ACC112 (cell line): Measurements from ENCODE around the gene KLF2.
A peak's percentile ranks its signal among the peaks of the same experiment; 100 is the strongest.
"Not testable (repeated sequence)": the region's sequence is repeated elsewhere in the genome, so short reads cannot be mapped to it uniquely, and the experiment has no call there.

ENCODE experiments used
- H2AFZ ChIP-seq: fragments of 200-600 bp; sonication (generic); one replicate; pipeline ENCODE4 v1.6.0; 2017; ENCODE audit warnings: antibody characterized with exemption, low read length; ENCODE audit not compliant: unreplicated experiment
- H3K27ac ChIP-seq: fragments of 200-600 bp; sonication (generic); 2 replicates; pipeline ENCODE4 v1.5.1; 2014; ENCODE audit warnings: low read depth, mild to moderate bottlenecking, antibody characterized with exemption, low read length, moderate library complexity
- H3K27me3 ChIP-seq: fragments of 200-600 bp; sonication (generic); 2 replicates; pipeline ENCODE4 v1.6.1; 2014; ENCODE audit warnings: mild to moderate bottlenecking, antibody characterized with exemption, low read length, moderate library complexity, mixed read lengths; ENCODE audit not compliant: insufficient read depth
- H3K36me3 ChIP-seq: fragments of 200-600 bp; sonication (generic); 2 replicates; pipeline ENCODE4 v1.6.1; 2016; ENCODE audit warnings: mild to moderate bottlenecking, antibody characterized with exemption, low read length, moderate library complexity, mixed read lengths; ENCODE audit not compliant: insufficient read depth
- H3K4me1 ChIP-seq: fragments of 200-600 bp; sonication (generic); one replicate; pipeline ENCODE4 v1.6.1; 2016; ENCODE audit warnings: low read length, mixed read lengths; ENCODE audit not compliant: insufficient read depth, unreplicated experiment, control insufficient read depth
- H3K4me3 ChIP-seq: fragments of 200-600 bp; sonication (generic); 2 replicates; pipeline ENCODE4 v1.5.1; 2014; ENCODE audit warnings: mild to moderate bottlenecking, low read depth, low read length
- H3K79me2 ChIP-seq: fragments of 200-600 bp; sonication (generic); one replicate; pipeline ENCODE4 v1.6.0; 2016; ENCODE audit warnings: low read length; ENCODE audit not compliant: control insufficient read depth, unreplicated experiment, insufficient read depth

The KLF2 gene

GRCh38 chr19:16293118-16294091, 31.2 kb upstream of the KLF2 start:
- H3K79me2 ChIP-seq: no peaks in the 10 kb centered on the region
- H3K4me3 ChIP-seq: peak overlapping the region; percentile 77
- H3K4me1 ChIP-seq: peaks cover 8% of the 10 kb centered on the region
- H3K27me3 ChIP-seq: no peaks in the 10 kb centered on the region
- H3K27ac ChIP-seq: peak overlapping the region; percentile 99
- no peaks in the 10 kb centered on the region for H3K36me3 ChIP-seq
- H2AFZ ChIP-seq: peak overlapping the region; percentile 5

GRCh38 chr19:16295057-16295456, 29.6 kb upstream of the KLF2 start:
- Histone ChIP-seq H3K79me2 (no peaks in the 10 kb centered on the region), H3K27ac (no peak overlapping the region), H3K4me1 (peaks cover 8% of the 10 kb centered on the region), H3K4me3 (no peak overlapping the region), H3K36me3 (no peaks in the 10 kb centered on the region), H3K27me3 (no peaks in the 10 kb centered on the region), H2AFZ (no peak overlapping the region)

GRCh38 chr19:16296713-16297112, 27.9 kb upstream of the KLF2 start:
- Histone ChIP-seq H3K27ac (no peak overlapping the region), H2AFZ (no peak overlapping the region), H3K27me3 (no peaks in the 10 kb centered on the region), H3K4me1 (peaks cover 8% of the 10 kb centered on the region), H3K36me3 (no peaks in the 10 kb centered on the region), H3K79me2 (no peaks in the 10 kb centered on the region), H3K4me3 (no peak overlapping the region)

GRCh38 chr19:16297575-16298178, 26.9 kb upstream of the KLF2 start:
- no peak overlapping the region for H3K27ac ChIP-seq
- no peaks in the 10 kb centered on the region for H3K36me3 ChIP-seq
- H3K4me1 ChIP-seq: peaks cover 7% of the 10 kb centered on the region
- no peaks in the 10 kb centered on the region for H3K27me3 ChIP-seq
- H3K79me2 ChIP-seq: no peaks in the 10 kb centered on the region
- H3K4me3 ChIP-seq: no peak overlapping the region
- H2AFZ ChIP-seq: no peak overlapping the region

GRCh38 chr19:16298334-16298733, 26.3 kb upstream of the KLF2 start:
- no peaks in the 10 kb centered on the region for H3K36me3 ChIP-seq
- no peaks in the 10 kb centered on the region for H3K79me2 ChIP-seq
- H2AFZ ChIP-seq: no peak overlapping the region
- no peak overlapping the region for H3K4me3 ChIP-seq
- peaks cover 4% of the 10 kb centered on the region for H3K4me1 ChIP-seq
- H3K27me3 ChIP-seq: no peaks in the 10 kb centered on the region
- H3K27ac ChIP-seq: no peak overlapping the region

GRCh38 chr19:16301999-16302694, 22.5 kb upstream of the KLF2 start:
- Histone ChIP-seq H3K36me3 (no peaks in the 10 kb centered on the region), H3K27ac (no peak overlapping the region), H3K79me2 (no peaks in the 10 kb centered on the region), H2AFZ (no peak overlapping the region), H3K27me3 (no peaks in the 10 kb centered on the region), H3K4me3 (no peak overlapping the region), H3K4me1 (no peaks in the 10 kb centered on the region)

- H3K4me1 ChIP-seq: no peaks in the 10 kb centered on the region
- H2AFZ ChIP-seq: no peak overlapping the region
- H3K79me2 ChIP-seq: no peaks in the 10 kb centered on the region
- no peak overlapping the region for H3K4me3 ChIP-seq
- H3K27me3 ChIP-seq: no peaks in the 10 kb centered on the region
- H3K36me3 ChIP-seq: no peaks in the 10 kb centered on the region
- no peak overlapping the region for H3K27ac ChIP-seq
These were observed 20.9 kb upstream of the KLF2 start for GRCh38 chr19:16303755-16304154.

GRCh38 chr19:16304511-16304910, 20.1 kb upstream of the KLF2 start:
- not testable (repeated sequence) for H3K4me3 ChIP-seq, H3K27ac ChIP-seq, H3K36me3 ChIP-seq, H3K27me3 ChIP-seq, H3K79me2 ChIP-seq, H3K4me1 ChIP-seq, H2AFZ ChIP-seq

- not testable (repeated sequence) for H3K79me2 ChIP-seq, H2AFZ ChIP-seq, H3K27ac ChIP-seq, H3K27me3 ChIP-seq, H3K4me1 ChIP-seq, H3K36me3 ChIP-seq, H3K4me3 ChIP-seq
These were observed 19.6 kb upstream of the KLF2 start for GRCh38 chr19:16305060-16305459.

GRCh38 chr19:16306728-16307402, 17.8 kb upstream of the KLF2 start:
- H3K4me1 ChIP-seq: no peaks in the 10 kb centered on the region
- H3K79me2 ChIP-seq: no peaks in the 10 kb centered on the region
- H3K27ac ChIP-seq: no peak overlapping the region
- no peak overlapping the region for H3K4me3 ChIP-seq
- no peaks in the 10 kb centered on the region for H3K27me3 ChIP-seq
- no peak overlapping the region for H2AFZ ChIP-seq
- no peaks in the 10 kb centered on the region for H3K36me3 ChIP-seq
